GM20000 (cell line): Measurements from ENCODE around the gene ZCCHC24.

Experiments used
- DNase-seq: peaks from one replicate; pipeline ENCODE4 v3.0.0; 2012; ENCODE audit warnings: low spot score
- CTCF ChIP-seq: IDR thresholded peaks from 2 replicates; pipeline ENCODE4 v1.5.1; 2012; ENCODE audit warnings: mild to moderate bottlenecking, control low read depth; ENCODE audit errors: extremely low read depth, missing control alignments

The ZCCHC24 gene

DNA sequence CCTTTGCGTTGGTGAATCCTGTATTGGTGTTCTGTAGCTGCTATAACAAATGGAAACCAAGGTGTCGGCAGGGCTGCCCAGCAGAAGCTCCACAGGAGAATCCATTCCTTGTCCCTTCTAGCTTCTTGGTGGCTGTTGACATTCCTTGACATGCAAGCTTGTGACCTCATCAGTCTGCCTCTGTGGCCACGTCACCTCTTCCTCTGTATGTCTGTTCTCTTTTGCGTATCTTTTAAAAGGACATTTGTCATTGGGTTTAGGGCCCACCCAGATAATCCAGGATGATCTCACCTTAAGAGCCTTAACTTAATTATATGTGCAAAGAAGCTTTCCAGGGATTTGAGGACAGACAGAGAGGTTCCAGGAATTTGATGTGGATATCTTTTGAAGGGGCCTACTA lies 15.3 kb upstream of the ZCCHC24 start:
- no peak for TF ChIP-seq CTCF
- DNase-seq, result no peak

DNA sequence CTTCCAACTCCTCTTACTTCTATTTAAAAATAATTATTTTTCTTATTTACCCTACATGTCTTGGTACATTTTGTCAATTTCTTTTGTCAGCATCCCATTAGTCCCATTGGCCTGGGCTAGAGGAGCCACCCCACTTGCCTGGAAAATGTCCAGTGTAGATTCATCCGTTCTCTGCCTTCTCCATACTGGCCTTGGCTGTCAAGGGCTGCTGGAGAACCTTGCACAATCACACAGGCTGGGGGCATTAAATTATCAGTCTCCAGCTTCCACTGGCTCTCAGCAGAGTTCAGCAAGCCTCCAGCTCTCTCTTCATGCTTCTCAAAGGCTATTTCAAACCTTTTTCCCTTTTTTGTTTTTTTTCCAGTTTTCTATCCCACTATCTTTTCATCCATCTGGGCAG lies 13.8 kb upstream of the ZCCHC24 start:
- no peak for DNase-seq
- no peak for TF ChIP-seq CTCF

GRCh38 chr10:79458483-79458882 lies 13.1 kb upstream of the ZCCHC24 start:
- DNase-seq, result no peak
- TF ChIP-seq CTCF, result no peak

DNA sequence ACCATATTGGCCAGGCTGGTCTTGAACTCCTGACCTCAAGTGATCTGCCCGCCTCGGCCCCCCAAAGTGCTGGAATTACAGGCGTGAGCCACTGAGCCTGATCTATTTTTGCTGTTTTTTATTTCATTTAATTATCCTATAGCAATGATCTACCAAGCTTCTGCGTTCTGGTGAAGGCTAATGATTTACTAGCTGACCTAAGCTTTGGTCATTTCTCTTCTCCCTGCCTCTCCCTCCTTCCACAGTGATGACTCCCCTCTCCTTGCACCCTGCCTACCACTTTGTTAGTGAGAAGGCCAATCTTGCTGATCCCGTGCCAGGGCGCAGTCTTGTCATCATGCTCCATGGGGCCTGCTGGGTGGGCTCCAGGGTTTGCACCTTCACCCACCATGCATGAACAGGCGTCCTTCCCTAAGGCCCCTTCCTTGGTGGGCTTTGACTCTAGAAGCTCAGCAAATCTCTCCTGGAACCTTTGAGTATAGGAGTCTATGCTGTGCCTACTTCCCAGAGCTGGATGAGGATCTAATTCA lies 11.9 kb upstream of the ZCCHC24 start:
- TF ChIP-seq CTCF, result no peak
- no peak for DNase-seq

GRCh38 chr10:79454259-79454658 lies 8.8 kb upstream of the ZCCHC24 start:
- no peak for DNase-seq
- TF ChIP-seq CTCF, result no peak

DNA sequence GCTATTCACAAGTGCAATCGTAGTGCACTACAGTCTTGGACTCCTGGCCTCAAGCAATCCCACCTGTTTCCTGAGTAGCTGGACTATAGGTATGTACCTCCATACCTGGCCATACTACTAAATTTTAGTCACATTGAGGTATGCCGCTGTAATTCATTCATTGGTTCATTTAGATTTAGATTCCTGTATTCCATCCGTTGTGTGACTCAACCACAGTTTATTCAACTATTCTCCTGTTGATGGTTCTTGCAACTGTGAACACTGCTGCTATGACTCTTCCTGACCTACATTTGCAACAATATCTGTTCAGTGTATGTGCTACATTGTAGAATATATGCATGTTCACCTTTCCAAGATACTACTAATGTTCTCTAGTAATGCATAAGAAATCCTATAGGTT lies 8.0 kb upstream of the ZCCHC24 start:
- no peak for TF ChIP-seq CTCF
- DNase-seq, result no peak

DNA sequence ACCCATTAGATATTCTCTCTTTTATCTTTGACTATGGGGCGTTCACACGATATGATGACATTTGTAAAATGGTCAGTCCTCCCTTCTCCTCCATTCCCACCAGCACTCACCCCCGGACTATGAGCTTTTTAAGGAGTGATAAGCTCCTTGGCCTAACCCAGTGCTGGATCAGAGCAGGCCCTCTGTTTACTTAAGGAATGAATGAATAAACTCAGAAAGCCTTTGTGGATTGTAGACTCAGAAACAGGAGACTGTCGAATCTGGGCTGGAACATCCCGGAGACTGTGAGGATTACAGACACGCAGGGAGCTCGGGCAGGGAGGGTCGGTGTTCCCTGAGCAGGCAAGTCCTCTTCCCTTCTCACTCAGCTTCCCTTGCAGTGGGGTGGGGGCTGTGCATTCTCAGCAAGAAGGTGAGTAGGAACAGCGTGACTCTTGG lies 6.8 kb upstream of the ZCCHC24 start:
- TF ChIP-seq CTCF, result no peak
- DNase-seq, result no peak
